ENCODE results near the gene TBC1D30. TPM values are rescaled to one million over a fixed set of nuclear protein-coding genes. Genes with fewer than 3 reads are reported as not detected.

Gene TBC1D30
- total RNA-seq, 3 donors from 2014 or later, result 3.6 to 8.7 (median 7.4) TPM

DNA sequence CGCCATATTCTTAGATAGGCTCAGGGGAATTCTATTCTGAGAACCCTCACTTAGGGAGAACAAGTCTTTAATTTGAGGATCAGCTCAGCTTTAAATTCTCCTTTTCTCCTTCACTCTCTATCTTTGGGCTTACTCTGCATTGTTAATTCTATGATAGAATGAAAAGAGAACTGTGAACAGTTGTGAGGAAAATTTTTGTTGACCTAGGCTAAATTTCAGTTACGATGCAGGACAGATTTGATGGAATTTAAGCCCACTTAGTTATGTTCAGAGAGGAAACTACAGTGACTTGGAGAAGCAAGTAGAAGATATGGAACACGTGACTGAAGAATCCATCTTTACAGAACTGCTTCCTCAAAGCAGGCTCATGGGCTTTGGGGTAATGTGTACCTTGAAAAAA is 82.7 kb downstream of the TBC1D30 start:
- H3K9me3 ChIP-seq, result no peaks in the 10 kb centered on the region
- no peak overlapping the region for H3K4me3 ChIP-seq
- H3K36me3 ChIP-seq (ENCODE audit: low read depth), result no peaks in the 10 kb centered on the region
- no peaks in the 10 kb centered on the region for H3K4me1 ChIP-seq (ENCODE audit: low read depth)
- intact Hi-C loops (cut with DNase I, micrococcal nuclease), result no loop called here
- DNase-seq (no peak), ATAC-seq (no peak)
- TF ChIP-seq, protein P1, sequence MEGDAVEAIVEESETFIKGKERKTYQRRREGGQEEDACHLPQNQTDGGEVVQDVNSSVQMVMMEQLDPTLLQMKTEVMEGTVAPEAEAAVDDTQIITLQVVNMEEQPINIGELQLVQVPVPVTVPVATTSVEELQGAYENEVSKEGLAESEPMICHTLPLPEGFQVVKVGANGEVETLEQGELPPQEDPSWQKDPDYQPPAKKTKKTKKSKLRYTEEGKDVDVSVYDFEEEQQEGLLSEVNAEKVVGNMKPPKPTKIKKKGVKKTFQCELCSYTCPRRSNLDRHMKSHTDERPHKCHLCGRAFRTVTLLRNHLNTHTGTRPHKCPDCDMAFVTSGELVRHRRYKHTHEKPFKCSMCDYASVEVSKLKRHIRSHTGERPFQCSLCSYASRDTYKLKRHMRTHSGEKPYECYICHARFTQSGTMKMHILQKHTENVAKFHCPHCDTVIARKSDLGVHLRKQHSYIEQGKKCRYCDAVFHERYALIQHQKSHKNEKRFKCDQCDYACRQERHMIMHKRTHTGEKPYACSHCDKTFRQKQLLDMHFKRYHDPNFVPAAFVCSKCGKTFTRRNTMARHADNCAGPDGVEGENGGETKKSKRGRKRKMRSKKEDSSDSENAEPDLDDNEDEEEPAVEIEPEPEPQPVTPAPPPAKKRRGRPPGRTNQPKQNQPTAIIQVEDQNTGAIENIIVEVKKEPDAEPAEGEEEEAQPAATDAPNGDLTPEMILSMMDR (IDR thresholded peaks at IDR 0.05), result no peak

- Histone ChIP-seq H3K4me1 (ENCODE audit: low read depth) (no peaks in the 10 kb centered on the region), H3K4me3 (no peak overlapping the region), H3K9me3 (no peaks in the 10 kb centered on the region), H3K36me3 (ENCODE audit: low read depth) (no peaks in the 10 kb centered on the region)
- DNase-seq, result no peak
- no peak for ATAC-seq
- intact Hi-C loops (cut with DNase I, micrococcal nuclease), result no loop called here
- TF ChIP-seq, protein P1 (IDR thresholded peaks at IDR 0.05), result no peak
Observed at GRCh38 chr12:64909124-64909523, 84.7 kb downstream of the TBC1D30 start.

DNA sequence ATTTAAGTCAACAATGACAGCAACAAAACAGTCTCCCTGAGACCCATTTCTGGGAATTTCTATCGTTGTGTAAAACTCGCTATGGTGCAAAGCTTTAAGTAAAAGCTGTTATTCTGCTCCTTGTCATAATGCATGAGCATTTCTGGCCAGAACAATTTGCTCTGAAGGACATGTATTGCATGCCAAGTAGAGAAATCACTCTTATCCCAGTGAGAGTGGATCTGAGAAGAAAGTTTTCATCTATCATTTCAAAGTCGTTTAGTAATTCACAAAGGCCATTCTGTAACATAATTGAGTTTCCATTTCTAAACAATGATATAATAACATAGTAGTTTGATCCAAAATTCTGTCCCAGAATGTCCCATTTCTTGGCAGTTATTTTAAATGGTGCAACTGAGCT is 86.6 kb downstream of the TBC1D30 start:
- intact Hi-C loops (cut with DNase I, micrococcal nuclease), result no loop called here
- DNase-seq, result no peak
- TF ChIP-seq, protein P1 (IDR thresholded peaks at IDR 0.05), result no peak
- no peak overlapping the region for H3K4me3 ChIP-seq
- no peaks in the 10 kb centered on the region for H3K4me1 ChIP-seq (ENCODE audit: low read depth)
- H3K36me3 ChIP-seq (ENCODE audit: low read depth), result no peaks in the 10 kb centered on the region
- H3K9me3 ChIP-seq, result no peaks in the 10 kb centered on the region
- no peak for ATAC-seq

- Histone ChIP-seq H3K36me3 (ENCODE audit: low read depth) (no peaks in the 10 kb centered on the region), H3K9me3 (no peaks in the 10 kb centered on the region), H3K4me1 (ENCODE audit: low read depth) (no peaks in the 10 kb centered on the region), H3K4me3 (no peak overlapping the region)
- intact Hi-C loops (cut with DNase I, micrococcal nuclease), result no loop called here
- TF ChIP-seq, protein P1 (IDR thresholded peaks at IDR 0.05), result no peak
- DNase-seq (no peak), ATAC-seq (no peak)
Observed at GRCh38 chr12:64911912-64912311, 87.5 kb downstream of the TBC1D30 start.

DNA sequence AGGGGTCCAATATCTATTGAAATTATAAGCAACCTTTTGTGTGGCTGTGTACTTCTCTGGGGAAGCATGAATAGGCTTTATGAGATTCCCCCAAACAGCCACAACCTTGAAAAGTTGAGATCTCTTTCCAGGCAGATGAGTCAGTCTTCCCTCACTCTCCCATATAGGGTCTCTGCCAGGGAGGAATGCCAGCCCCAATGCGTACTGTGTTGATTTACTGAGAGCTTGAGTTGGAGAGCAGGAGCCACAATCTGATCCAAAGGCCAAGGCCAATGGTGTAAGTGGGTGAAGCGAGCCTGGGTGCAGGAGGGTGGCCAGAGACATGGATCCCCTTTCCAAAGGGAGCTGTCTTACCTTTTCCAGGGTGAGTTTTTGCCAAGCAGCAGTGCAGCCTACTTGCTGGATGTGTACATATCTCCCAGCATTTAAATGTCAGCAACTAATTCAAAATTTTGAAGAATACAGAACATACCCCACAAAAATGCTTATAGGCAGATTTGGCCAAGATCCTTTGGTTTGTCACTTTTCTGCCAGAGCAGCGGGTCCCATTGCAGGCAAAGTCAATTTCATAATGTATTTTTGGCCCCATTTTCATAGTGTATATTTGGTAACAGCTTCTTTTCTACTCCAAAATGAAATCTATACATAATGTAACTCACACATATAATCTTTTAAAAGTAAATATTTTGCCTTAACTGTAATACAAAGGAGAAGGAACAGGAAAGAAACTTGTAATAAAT is 88.2 kb downstream of the TBC1D30 start:
- Histone ChIP-seq H3K4me1 (ENCODE audit: low read depth) (no peaks in the 10 kb centered on the region), H3K4me3 (no peak overlapping the region), H3K9me3 (no peaks in the 10 kb centered on the region), H3K36me3 (ENCODE audit: low read depth) (no peaks in the 10 kb centered on the region)
- intact Hi-C loops (cut with DNase I, micrococcal nuclease), result no loop called here
- TF ChIP-seq, protein P1 (IDR thresholded peaks at IDR 0.05), result no peak
- DNase-seq (peak in 1 of 3 donors; percentile 2), ATAC-seq (no peak)
